ENCODE measurements around the gene STEAP3.

Gene STEAP3

GRCh38 chr2:119233326-119234020 lies 9.8 kb downstream of the STEAP3 start:
- TF ChIP-seq CTCF (IDR thresholded peaks at IDR 0.05) (no peak), ZFX (IDR thresholded peaks at IDR 0.05; ENCODE audit: borderline replicate concordance) (no peak)
- no peak overlapping the region for H3K27ac ChIP-seq

DNA sequence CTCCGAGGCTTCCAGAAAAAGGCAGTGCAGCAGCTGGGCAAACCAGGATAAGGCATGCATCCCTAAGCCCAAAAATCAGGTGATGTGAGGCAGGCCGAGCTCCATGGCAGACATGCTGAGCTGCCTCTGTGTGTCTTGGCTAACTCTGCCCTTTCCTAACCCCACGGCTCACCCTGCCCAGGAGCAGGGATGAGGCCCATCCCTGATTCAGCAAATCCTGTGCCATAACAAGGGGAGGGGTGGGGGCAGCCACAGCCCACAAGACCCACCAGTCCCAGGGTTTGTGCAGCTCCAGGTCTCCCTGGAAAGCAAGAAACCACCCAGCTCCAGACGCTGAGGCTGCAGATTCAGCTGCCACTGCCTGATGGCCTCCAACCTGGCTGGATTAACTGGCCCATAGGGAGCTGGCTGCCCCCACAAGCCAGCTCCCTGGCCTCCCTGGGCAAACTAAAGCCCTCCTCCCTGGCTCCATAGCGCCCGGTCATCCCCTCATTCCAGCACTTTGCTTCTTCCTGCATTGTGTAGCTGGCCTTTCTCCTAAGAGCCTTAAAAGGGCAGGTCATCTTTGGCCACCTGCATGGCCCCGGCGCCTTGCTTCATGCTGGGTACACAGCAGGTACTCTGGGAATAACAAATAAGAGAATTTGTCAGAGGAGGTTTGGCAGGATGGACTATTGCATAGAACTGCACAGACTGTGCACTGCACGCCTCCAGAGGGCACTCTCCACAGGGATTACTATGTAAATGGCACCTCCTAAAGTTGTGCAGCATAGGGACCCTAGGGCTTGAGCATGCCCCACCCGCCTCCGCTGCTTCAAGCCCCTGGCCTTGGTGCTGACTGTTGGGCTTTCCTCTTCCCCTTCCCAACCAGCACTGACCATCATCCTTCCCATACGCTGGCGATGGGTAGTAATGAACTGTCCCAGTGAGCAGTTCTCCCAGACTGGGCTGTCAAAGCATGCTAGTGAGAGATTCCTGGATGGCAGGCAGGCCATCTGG lies 10.7 kb downstream of the STEAP3 start:
- H3K27ac ChIP-seq: no peak overlapping the region
- TF ChIP-seq ZFX (IDR thresholded peaks at IDR 0.05; ENCODE audit: borderline replicate concordance) (no peak), CTCF (IDR thresholded peaks at IDR 0.05) (peak; percentile 31; the same call in 1 of the 2 replicates)

DNA sequence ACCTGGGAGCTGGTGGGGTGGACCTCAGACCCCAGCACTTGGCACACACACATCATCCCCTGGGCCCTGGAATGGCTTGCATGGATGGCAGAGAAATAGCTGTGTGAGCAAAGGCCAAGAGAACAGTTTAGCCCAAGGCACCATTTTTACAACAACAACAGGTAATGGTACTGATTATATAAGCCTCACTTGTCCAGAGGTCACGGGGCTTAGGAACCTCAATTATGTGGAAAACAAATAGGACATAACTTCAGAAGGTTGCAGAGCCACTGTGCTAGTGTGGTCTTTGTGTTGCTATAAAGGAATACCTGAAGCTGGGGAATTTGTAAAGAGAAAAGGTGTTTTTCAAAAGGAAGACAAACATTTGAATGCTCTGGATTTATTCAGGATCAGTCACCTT lies 13.2 kb downstream of the STEAP3 start:
- no peak for TF ChIP-seq CTCF (IDR thresholded peaks at IDR 0.05)
- TF ChIP-seq ZFX (IDR thresholded peaks at IDR 0.05; ENCODE audit: borderline replicate concordance): no peak
- no peak overlapping the region for H3K27ac ChIP-seq

DNA sequence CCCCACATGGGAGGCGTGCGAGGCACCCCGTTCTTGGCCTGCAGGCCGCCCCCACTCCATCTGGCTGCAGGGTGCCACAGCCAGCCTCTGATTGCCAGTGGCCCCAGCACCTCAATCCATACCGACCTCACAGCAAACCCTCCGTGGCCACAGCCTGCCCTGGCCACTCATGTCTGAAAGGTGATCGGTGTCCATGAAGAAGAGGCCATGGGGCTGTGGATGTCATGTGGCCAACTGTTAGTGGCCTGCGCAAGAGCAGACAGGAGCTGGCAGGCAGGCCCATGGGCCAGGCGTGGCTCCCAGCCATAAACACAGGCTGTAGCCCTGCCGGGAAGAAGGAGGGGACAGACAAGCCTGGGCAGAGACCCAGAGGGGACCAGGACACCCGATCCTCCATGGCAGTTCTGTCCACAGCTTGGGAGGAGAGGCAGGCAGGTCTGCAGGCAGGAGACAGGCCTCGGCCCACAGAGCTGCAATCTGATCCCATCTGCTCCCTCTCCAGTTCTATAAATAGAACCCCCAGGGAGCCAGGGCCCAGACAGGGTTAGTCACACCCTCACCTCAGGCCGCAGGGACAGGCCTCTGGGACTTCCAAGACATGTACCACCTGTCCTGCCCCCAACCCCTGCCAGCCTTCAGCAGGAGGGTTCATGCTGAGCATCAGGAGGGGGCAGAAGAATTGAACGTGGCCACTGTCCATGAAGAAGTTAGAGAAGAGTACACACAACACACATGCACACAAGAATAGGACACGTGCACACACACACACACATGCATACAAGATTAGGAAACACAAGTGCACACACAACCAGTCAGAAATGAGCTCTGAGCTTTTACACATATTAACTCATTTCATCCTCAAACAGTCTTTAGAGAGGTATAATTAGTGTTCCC lies 16.9 kb downstream of the STEAP3 start:
- no peak for TF ChIP-seq CTCF (IDR thresholded peaks at IDR 0.05)
- TF ChIP-seq ZFX (IDR thresholded peaks at IDR 0.05; ENCODE audit: borderline replicate concordance): no peak
- no peak overlapping the region for H3K27ac ChIP-seq

DNA sequence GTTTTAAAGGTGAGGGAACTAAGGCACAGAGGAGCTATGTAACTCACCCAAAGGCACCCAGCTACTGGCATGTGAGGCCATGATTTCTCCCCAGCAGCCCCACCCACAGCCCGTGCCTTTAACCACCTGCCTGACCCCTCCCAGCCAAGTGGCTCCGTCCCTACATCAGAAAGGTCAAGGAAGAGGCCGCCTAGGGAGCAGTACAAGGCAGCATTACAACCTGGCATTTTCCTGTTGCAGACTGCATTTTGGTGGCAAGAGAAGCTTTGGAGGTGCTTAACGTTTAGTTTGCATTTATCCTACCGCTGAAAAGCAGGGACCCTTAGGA lies 17.5 kb downstream of the STEAP3 start:
- no peak overlapping the region for H3K27ac ChIP-seq
- TF ChIP-seq CTCF (IDR thresholded peaks at IDR 0.05): no peak
- no peak for TF ChIP-seq ZFX (IDR thresholded peaks at IDR 0.05; ENCODE audit: borderline replicate concordance)

GRCh38 chr2:119242276-119243119 lies 18.9 kb downstream of the STEAP3 start:
- H3K27ac ChIP-seq: no peak overlapping the region
- no peak for TF ChIP-seq CTCF (IDR thresholded peaks at IDR 0.05)

Measured in 22Rv1 (cell line).